ENCODE data around the gene GATAD2A. TPM values are rescaled to one million over a fixed set of nuclear protein-coding genes. Genes with fewer than 3 reads are reported as not detected.

Gene GATAD2A
- total and polyA plus RNA-seq, 9 of the 15 experiments (the other 6 are each of a cell fraction or from before 2014, with no cell fraction given), result 2.4 to 226 (median 44.2) TPM

DNA sequence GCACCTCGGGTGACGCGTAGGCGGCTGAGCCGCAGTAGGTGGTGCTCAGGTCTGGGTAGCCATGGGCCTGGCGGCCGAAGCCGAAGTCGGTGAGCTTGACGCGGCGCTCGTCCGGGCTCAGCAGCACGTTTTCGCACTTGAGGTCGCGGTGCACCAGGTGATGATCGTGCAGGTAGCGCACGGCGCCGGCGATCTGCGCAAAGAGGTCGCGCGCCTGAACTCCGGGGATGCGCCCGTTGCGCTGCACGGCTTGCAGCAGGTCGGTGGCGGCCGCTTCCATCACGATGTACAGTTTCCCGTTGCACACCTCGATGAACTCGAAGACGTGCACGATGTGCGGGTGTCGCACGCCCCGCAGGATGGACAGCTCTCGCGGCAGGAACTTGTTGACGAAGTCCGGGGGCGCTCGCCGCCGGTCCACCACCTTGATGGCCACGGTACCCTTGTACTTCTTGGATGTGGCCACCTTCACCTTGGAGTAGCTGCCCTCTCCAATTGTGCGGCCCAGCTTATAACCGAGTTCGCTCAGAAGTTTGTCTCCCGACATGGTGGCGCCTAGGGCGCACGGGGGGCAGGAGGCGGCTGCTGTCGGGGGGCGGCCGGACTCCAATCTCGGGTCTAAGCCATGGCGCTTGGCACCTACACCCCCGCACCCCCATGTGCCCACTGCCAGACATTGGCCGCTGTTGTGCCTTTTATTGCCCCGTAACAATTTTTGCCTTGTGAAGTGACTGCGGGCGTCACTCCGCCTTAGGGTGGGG lies 109.6 kb downstream of the GATAD2A start, which contains the start of gene TSSK6:
Gene TSSK6, minus strand, starts transcription at position 668 of the 761 bp plus-strand sequence. Its CDS starts 121 bp downstream, at position 547.
- Histone ChIP-seq H3K27ac (ENCODE audit: extremely low read depth, low read depth, low read length) (peak within 1 kb of the TSS; percentile 86), H3K4me2 (ENCODE audit: insufficient read depth, low read length) (peak within 1 kb of the TSS; percentile 97), H3K9me3 (replicated peaks; ENCODE audit: control insufficient read depth, insufficient read depth, low read depth, low read length) (no peaks in the 10 kb centered on the region; the same call in none of the 2 replicates), H3K4me3 (peak within 1 kb of the TSS; percentile 90), H2AFZ (ENCODE audit: low read depth, low read length) (peak within 1 kb of the TSS; percentile 95), H3K79me2 (ENCODE audit: control insufficient read depth, insufficient read depth, low read length) (peaks cover 44% of the 10 kb centered on the region), H3K4me1 (replicated peaks in 1 of 2; ENCODE audit: control insufficient read depth in 2 of 2, insufficient read depth in 2 of 2, low read length in 2 of 2) (peaks cover 4 to 31% of the 10 kb centered on the region in 2 experiments; a peak in 4 of 5 replicates), H3K9me1 (ENCODE audit: control insufficient read depth, insufficient read depth, low read length) (no peaks in the 10 kb centered on the region), H3K36me3 (ENCODE audit: control insufficient read depth, insufficient read depth, low read length) (peaks cover 16% of the 10 kb centered on the region), H3K9ac (ENCODE audit: insufficient read depth in 1 of 2, low read depth in 2 of 2, low read length in 2 of 2) (peak within 1 kb of the TSS; percentile 84 to 88), H3K27me3 (ENCODE audit: control insufficient read depth in 2 of 2, insufficient read depth in 2 of 2, low read length in 2 of 2) (no peaks in the 10 kb centered on the region), H4K20me1 (replicated peaks; ENCODE audit: control insufficient read depth, insufficient read depth, low read length) (peaks cover 3% of the 10 kb centered on the region; the same call in 1 of the 2 replicates)
- no peak for DNase-seq (ENCODE audit: extremely low read depth in 1 of 4, low spot score in 3 of 4)
- no peak for FAIRE-seq
- POLR2A ChIA-PET, result interaction anchor here (0.7 to 1.5 kb wide), 4 partner anchors 10 to 365 kb away, joined by 3 to 8 read pairs (median 6); no protein-coding TSS in a partner anchor
- intact Hi-C loops (cut with micrococcal nuclease) (no loop called here), in situ Hi-C loops (cut with MboI) (no loop called here)
- BruUV-seq (replicated peaks), result no TSS peak
- 98% methylated on average over 15 of the region's 74 CpGs for WGBS (ENCODE audit: insufficient coverage, low coverage, missing lambda C conversion rate)
- CTCF ChIA-PET (ENCODE audit: low intra/inter-chr PET ratio), result no interaction called here
- ATAC-seq, result no peak
- TF ChIP-seq HNRNPK (IDR thresholded peaks at IDR 0.05; ENCODE audit: low read depth, low read length, poor library complexity, severe bottlenecking), result no peak
- TF ChIP-seq, protein P1, sequence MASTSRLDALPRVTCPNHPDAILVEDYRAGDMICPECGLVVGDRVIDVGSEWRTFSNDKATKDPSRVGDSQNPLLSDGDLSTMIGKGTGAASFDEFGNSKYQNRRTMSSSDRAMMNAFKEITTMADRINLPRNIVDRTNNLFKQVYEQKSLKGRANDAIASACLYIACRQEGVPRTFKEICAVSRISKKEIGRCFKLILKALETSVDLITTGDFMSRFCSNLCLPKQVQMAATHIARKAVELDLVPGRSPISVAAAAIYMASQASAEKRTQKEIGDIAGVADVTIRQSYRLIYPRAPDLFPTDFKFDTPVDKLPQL (IDR thresholded peaks at IDR 0.05; ENCODE audit: extremely low read depth, insufficient read length), result no peak
- TF ChIP-seq ZBTB7A (IDR thresholded peaks at IDR 0.05; ENCODE audit: borderline replicate concordance, control insufficient read depth, low read depth, low read length), result no peak; the same call in 1 of the 2 replicates
- TF ChIP-seq CHD2 (IDR thresholded peaks at IDR 0.05; ENCODE audit: low read depth, low read length), result no peak
- 0 out of 2 replicates have a peak, but pooled peaks have one; percentile 41 for TF ChIP-seq KAT7 (CRISPR knock-in tag; IDR thresholded peaks at IDR 0.05; ENCODE audit: borderline replicate concordance)
- TF ChIP-seq ZKSCAN8 (CRISPR knock-in tag; IDR thresholded peaks at IDR 0.05), result no peak
- TF ChIP-seq, protein P2, sequence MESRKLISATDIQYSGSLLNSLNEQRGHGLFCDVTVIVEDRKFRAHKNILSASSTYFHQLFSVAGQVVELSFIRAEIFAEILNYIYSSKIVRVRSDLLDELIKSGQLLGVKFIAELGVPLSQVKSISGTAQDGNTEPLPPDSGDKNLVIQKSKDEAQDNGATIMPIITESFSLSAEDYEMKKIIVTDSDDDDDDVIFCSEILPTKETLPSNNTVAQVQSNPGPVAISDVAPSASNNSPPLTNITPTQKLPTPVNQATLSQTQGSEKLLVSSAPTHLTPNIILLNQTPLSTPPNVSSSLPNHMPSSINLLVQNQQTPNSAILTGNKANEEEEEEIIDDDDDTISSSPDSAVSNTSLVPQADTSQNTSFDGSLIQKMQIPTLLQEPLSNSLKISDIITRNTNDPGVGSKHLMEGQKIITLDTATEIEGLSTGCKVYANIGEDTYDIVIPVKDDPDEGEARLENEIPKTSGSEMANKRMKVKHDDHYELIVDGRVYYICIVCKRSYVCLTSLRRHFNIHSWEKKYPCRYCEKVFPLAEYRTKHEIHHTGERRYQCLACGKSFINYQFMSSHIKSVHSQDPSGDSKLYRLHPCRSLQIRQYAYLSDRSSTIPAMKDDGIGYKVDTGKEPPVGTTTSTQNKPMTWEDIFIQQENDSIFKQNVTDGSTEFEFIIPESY (CRISPR knock-in tag; IDR thresholded peaks at IDR 0.05), result no peak; the same call in 1 of the 2 replicates
- TF ChIP-seq ZBTB1 (CRISPR knock-in tag; IDR thresholded peaks at IDR 0.05; ENCODE audit: borderline replicate concordance, low read depth), result 0 out of 2 replicates have a peak, but pooled peaks have one; percentile 31
- TF ChIP-seq NFYB (IDR thresholded peaks at IDR 0.05; ENCODE audit: extremely low read depth, insufficient read length), result no peak
- TF ChIP-seq DPF2 (IDR thresholded peaks at IDR 0.05), result no peak
- TF ChIP-seq BRCA1 (IDR thresholded peaks at IDR 0.05), result no peak
- 0 out of 2 replicates have a peak, but pooled peaks have one; percentile 60 for TF ChIP-seq BRCA1 (CRISPR knock-in tag; IDR thresholded peaks at IDR 0.05)
- TF ChIP-seq, protein P3, sequence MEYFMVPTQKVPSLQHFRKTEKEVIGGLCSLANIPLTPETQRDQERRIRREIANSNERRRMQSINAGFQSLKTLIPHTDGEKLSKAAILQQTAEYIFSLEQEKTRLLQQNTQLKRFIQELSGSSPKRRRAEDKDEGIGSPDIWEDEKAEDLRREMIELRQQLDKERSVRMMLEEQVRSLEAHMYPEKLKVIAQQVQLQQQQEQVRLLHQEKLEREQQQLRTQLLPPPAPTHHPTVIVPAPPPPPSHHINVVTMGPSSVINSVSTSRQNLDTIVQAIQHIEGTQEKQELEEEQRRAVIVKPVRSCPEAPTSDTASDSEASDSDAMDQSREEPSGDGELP (CRISPR knock-in tag; IDR thresholded peaks at IDR 0.05; ENCODE audit: borderline replicate concordance), result 0 out of 2 replicates have a peak, but pooled peaks have one; percentile 13
- TF ChIP-seq MYBL2 (IDR thresholded peaks at IDR 0.05; ENCODE audit: low read depth), result no peak
- TF ChIP-seq MYBL2 (CRISPR knock-in tag; IDR thresholded peaks at IDR 0.05; ENCODE audit: borderline replicate concordance), result no peak
- peak; percentile 26 for TF ChIP-seq PRPF4 (IDR thresholded peaks at IDR 0.05; ENCODE audit: insufficient read depth, low read depth, low read length, poor library complexity, severe bottlenecking)
- TF ChIP-seq POLR2G (IDR thresholded peaks at IDR 0.05; ENCODE audit: low read depth, low read length), result 0 out of 2 replicates have a peak, but pooled peaks have one; percentile 1
